Ishikawa (cell line): ENCODE data around the gene THRAP3.

Experiments
- CEBPB ChIP-seq: IDR thresholded peaks from 2 replicates; pipeline ENCODE4 v1.6.1; 2012
- CREB1 ChIP-seq: IDR thresholded peaks from 2 replicates; pipeline ENCODE4 v1.6.1; 2012; ENCODE audit warnings: low read depth
- EGR1 ChIP-seq: IDR thresholded peaks from 2 replicates; pipeline ENCODE4 v1.6.1; 2012
- EP300 ChIP-seq: IDR thresholded peaks from 2 replicates; pipeline ENCODE4 v1.6.1; 2012; ENCODE audit warnings: borderline replicate concordance
- FOXM1 ChIP-seq: IDR thresholded peaks from 2 replicates; pipeline ENCODE4 v1.6.1; 2012; ENCODE audit warnings: low read depth, borderline replicate concordance
- MAX ChIP-seq: IDR thresholded peaks from 2 replicates; pipeline ENCODE4 v1.6.1; 2012
- NFIC ChIP-seq: IDR thresholded peaks from 2 replicates; pipeline ENCODE4 v1.6.1; 2012
- RAD21 ChIP-seq: IDR thresholded peaks from 2 replicates; pipeline ENCODE4 v1.6.1; 2012; ENCODE audit warnings: low read depth
- REST ChIP-seq: IDR thresholded peaks from 2 replicates; pipeline ENCODE4 v1.6.1; 2012; ENCODE audit warnings: low read depth, mild to moderate bottlenecking
- TAF1 ChIP-seq: IDR thresholded peaks from 2 replicates; pipeline ENCODE4 v1.6.1; 2012; ENCODE audit warnings: low read depth, mild to moderate bottlenecking
- TCF12 ChIP-seq: IDR thresholded peaks from 2 replicates; pipeline ENCODE4 v1.6.1; 2012; ENCODE audit warnings: low read depth
- TEAD4 ChIP-seq: IDR thresholded peaks from 2 replicates; pipeline ENCODE4 v1.6.1; 2012
- USF1 ChIP-seq: IDR thresholded peaks from 2 replicates; pipeline ENCODE4 v1.6.1; 2012
- YY1 ChIP-seq: IDR thresholded peaks from 2 replicates; pipeline ENCODE4 v1.6.1; 2012; ENCODE audit warnings: low read depth
- ZBTB7A ChIP-seq: IDR thresholded peaks from 2 replicates; pipeline ENCODE4 v1.6.1; 2012; ENCODE audit warnings: low read depth

THRAP3 gene

GRCh38 chr1:36269408-36269838, 45.2 kb downstream of the THRAP3 start:
- no peak for TF ChIP-seq FOXM1
- TF ChIP-seq TEAD4, result no peak
- TF ChIP-seq EP300, result no peak
- no peak for TF ChIP-seq USF1
- no peak for TF ChIP-seq ZBTB7A
- no peak for TF ChIP-seq CEBPB
- no peak for TF ChIP-seq TAF1
- no peak for TF ChIP-seq CREB1
- TF ChIP-seq RAD21, result no peak
- TF ChIP-seq YY1, result no peak

- TF ChIP-seq TEAD4 (no peak), NFIC (no peak), REST (no peak)
Observed at GRCh38 chr1:36273024-36273423, 48.8 kb downstream of the THRAP3 start.

- TF ChIP-seq MAX, result no peak
- TF ChIP-seq TEAD4, result no peak
- no peak for TF ChIP-seq YY1
- no peak for TF ChIP-seq REST
Observed at GRCh38 chr1:36274201-36274600, 50.0 kb downstream of the THRAP3 start.

GRCh38 chr1:36276688-36277087, 52.4 kb downstream of the THRAP3 start:
- TF ChIP-seq EGR1 (no peak), NFIC (no peak), CEBPB (no peak), CREB1 (no peak), YY1 (no peak), FOXM1 (no peak), ZBTB7A (no peak), TEAD4 (no peak), MAX (no peak), REST (no peak)

GRCh38 chr1:36279110-36279788, 55.0 kb downstream of the THRAP3 start:
- no peak for TF ChIP-seq NFIC
- TF ChIP-seq ZBTB7A, result no peak
- TF ChIP-seq EP300, result no peak
- TF ChIP-seq FOXM1, result no peak
- TF ChIP-seq TCF12, result no peak
- TF ChIP-seq TEAD4, result no peak
- no peak for TF ChIP-seq USF1
- TF ChIP-seq CREB1, result no peak
- TF ChIP-seq MAX, result no peak
- no peak for TF ChIP-seq EGR1
- TF ChIP-seq YY1, result no peak
- no peak for TF ChIP-seq REST
- no peak for TF ChIP-seq RAD21
- TF ChIP-seq CEBPB, result no peak
- TF ChIP-seq TAF1, result no peak
